NOMO-1 treated with DMSO at 0.1 percent for 48 hours (cell line): Measurements from ENCODE around the gene MDGA2.
"Not testable (repeated sequence)": the region's sequence is repeated elsewhere in the genome, so short reads cannot be mapped to it uniquely, and the experiment has no call there.

Source experiments
- DNase-seq: peaks from one replicate; lab custom pipeline; 2025; ENCODE audit not compliant: unreplicated experiment; lab: John Stamatoyannopoulos, UW

The MDGA2 gene

GRCh38 chr14:47624126-47624525, 51.3 kb downstream of the MDGA2 start:
- DNase-seq: not testable (repeated sequence)

DNA sequence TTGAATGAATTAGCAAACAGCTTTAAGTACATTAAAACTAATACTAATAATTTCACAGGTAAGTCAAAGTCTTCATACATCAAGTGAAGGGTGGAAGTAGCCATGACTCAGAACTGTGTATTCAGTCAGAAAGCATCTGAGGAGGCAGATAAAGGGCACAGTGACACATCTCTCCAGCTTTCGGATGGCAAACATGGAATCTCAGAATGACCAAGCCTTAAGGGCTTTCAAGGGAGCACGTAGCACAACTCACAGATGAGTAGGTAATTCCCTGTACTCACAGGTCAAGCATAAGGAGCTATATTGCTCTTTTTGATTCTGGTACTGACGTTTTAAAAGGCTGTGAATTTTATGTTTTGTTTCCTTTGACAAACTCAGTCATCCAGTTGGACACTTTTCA, 56.0 kb downstream of the MDGA2 start:
- DNase-seq: no peak

DNA sequence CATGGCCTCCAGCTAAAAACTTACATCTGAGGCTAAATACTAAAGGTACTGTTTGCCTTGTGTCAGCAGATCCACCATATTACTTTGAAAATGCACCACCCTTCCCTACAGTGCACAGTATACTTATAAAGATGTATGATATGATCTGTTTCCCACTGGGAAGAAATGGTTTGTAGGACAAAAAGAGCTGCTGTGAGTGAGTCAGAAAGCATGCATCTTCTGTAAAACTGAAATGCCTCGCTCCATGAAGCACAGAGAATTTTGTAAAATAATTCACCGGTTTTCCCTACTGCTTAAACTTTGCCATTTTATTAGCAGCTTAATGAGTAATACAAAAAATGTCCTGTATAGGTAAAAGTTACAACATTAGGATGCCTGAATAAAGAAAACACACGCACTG, 68.8 kb downstream of the MDGA2 start:
- DNase-seq: no peak

GRCh38 chr14:47596860-47597259, 78.5 kb downstream of the MDGA2 start:
- no peak for DNase-seq

DNA sequence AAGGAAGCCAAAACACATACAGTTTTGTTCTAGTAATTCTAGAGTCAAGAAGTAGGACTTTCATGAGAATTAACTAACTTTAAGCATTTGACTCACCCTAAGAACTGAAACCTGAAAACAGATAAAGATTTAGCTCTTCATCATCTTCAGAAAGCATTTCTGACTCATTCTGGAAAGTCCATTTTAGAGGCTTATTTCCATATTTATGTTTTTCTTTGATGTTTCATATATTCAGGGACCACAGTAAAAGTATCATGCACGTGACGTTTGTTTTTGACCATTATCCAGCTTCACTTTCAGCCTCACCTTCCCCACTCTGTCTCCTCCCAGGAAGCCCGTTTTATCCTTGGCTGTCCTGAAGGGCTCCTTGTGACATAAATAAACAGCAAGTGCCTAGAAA, 79.2 kb downstream of the MDGA2 start:
- DNase-seq: no peak

GRCh38 chr14:47595552-47595951, 79.9 kb downstream of the MDGA2 start:
- DNase-seq: no peak

DNA sequence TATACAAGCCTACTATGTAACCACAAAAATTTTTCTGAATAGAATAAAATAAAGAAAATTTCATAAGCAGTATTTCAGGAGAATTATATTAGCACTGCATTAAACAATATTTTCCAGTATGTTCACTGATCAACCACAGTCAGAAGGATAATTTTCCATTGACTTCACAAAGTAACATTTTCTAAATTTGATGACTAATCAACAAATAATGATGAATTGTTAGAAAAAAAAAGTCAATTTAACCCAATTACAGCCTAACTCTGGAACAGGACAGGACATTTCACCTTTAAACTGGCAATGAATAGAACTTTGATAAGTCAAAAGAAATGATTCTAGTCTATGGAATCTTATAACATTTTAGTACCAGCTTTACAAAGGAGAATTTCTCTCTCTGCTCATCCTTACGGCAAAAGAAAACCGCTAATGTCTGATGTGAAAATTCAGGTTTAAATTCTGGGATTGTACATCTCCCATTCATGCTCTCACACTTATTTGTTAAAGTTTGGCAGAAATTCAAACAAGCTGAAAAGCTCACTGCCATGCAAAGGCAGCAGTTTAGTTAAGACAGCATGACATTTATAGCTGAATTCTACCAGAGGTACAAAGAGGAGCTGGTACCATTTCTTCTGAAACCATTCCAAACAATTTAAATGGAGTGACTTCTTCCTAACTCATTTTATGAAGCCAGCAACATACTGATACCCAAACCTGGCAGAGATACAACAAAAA, 84.5 kb downstream of the MDGA2 start:
- DNase-seq: no peak

- no peak for DNase-seq
Measured at GRCh38 chr14:47585447-47585846, 90.0 kb downstream of the MDGA2 start.

DNA sequence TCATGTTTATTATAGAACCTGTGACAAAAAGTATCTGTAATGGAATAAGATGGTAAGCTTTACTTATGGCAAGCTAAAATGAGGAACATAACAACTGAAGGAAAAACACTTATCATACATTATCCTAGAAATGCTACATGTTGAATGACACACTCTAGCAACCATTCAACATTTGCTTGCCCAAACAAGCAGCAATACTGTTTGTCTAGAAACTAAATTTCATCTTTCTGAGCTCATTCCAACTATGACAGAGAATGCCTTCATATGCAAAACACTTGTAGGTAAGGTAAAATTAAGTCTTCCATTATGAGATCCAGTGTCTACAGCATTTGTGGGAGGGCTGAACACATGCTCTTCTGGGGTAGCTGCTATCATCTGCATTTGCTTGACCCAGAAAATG, 108.1 kb downstream of the MDGA2 start:
- DNase-seq: no peak

GRCh38 chr14:47557894-47558293, 117.5 kb downstream of the MDGA2 start:
- no peak for DNase-seq

GRCh38 chr14:47555333-47555732, 120.1 kb downstream of the MDGA2 start:
- no peak for DNase-seq

- DNase-seq: no peak
Measured at GRCh38 chr14:47549886-47550285, 125.5 kb downstream of the MDGA2 start.

DNA sequence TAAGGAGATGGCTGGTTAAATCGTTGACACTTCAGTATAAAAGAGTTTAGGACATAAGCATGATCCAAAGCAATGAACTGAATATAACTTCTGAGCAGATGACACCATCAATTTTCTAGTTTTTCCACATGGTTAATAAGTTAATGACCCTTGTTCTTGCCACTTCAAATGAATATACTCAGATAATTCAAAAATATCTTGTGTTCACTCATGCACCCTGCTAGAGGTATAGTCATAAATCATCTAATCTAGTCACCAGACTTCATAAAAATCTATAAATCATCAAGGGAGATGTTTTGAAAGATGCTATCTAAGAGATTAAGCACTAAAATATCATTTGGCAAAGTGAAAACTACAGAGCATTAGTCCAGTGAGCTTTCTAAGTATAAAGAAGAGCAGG, 131.9 kb downstream of the MDGA2 start:
- DNase-seq: no peak

GRCh38 chr14:47541662-47542061, 133.7 kb downstream of the MDGA2 start:
- no peak for DNase-seq

GRCh38 chr14:47539031-47539461, 136.4 kb downstream of the MDGA2 start:
- peak; percentile 48 for DNase-seq

GRCh38 chr14:47536341-47536740, 139.1 kb downstream of the MDGA2 start:
- no peak for DNase-seq

GRCh38 chr14:47526591-47527244, 148.7 kb downstream of the MDGA2 start:
- peak; percentile 70 for DNase-seq

DNA sequence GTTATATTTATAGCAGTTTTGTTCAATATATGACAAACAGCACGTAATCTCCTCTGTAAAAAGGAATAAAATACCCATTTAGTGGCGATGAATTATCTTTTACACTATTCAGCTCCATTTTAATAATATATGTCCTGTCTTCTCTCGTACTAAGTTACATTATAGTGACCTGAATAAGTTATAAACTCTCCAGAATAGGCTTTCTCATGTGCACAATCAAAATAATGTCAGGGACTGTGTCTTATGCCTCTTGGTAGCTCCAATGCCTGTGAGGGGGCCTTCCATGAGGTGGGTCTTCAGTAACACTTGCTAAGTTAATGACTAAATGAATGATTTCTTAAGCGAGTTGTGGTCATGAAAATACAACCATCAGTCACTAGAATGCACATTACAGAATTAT, 150.9 kb downstream of the MDGA2 start:
- DNase-seq: no peak

GRCh38 chr14:47520382-47520781, 155.0 kb downstream of the MDGA2 start:
- no peak for DNase-seq

DNA sequence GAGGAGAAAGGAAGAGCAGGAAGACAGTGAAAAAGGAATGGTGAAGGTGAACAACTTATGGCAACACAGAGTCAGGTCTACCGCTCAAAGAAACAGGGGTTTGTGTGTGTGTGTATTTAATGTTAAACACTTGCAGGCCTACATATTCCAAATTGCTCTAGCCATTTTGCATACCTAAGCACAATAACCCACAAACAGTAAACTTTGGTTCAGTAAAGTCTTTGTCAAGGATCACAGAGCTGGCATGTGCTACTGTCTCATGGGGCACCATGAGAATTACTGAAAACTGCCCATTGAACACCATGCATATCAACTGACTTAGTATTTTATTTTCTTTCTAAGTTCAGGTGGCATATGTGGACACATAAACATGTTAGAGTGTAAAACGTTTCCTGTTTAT, 163.6 kb downstream of the MDGA2 start:
- no peak for DNase-seq

DNA sequence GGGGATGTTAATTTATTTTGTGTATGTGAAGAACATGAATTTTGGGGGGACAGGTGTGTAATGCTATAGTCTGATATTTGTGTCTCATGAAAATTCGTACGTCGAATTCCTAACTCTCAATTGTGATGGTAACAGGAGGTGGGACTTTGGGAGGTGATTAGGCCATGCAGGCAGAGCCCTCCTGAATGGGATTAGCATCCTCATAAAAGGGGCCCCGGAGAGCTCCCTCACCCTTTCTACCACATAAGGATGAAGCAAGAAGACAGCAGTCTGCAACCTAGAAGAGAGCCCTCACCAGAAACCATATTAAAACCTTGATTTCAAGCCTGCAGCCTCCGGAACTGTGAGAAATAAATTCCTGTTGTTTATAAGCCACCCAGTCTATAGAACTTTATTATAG, 165.4 kb downstream of the MDGA2 start:
- DNase-seq: no peak

- DNase-seq: no peak
Measured at GRCh38 chr14:47507861-47508260, 167.5 kb downstream of the MDGA2 start.

- no peak for DNase-seq
Measured at GRCh38 chr14:47500369-47500768, 175.0 kb downstream of the MDGA2 start.
